GM18499 (cell line): ENCODE data around the gene LZTS3.
"Not testable (repeated sequence)": the region's sequence is repeated elsewhere in the genome, so short reads cannot be mapped to it uniquely, and the experiment has no call there.

ENCODE experiments used
- ATAC-seq: cut with Tn5 transposase; IDR thresholded peaks from one replicate; pipeline ENCODE4 v1.9.1; 2021; ENCODE audit warnings: moderate number of reproducible peaks; ENCODE audit not compliant: insufficient read depth, unreplicated experiment

The LZTS3 gene

GRCh38 chr20:3150908-3151307, 22.4 kb downstream of the LZTS3 start:
- ATAC-seq = no peak

GRCh38 chr20:3146732-3147341, 26.5 kb downstream of the LZTS3 start:
- ATAC-seq = no peak

GRCh38 chr20:3141757-3142156, 31.6 kb downstream of the LZTS3 start:
- ATAC-seq = no peak

- no peak for ATAC-seq
Measured at GRCh38 chr20:3137492-3137891, 35.9 kb downstream of the LZTS3 start.

GRCh38 chr20:3135507-3136070, 37.8 kb downstream of the LZTS3 start:
- no peak for ATAC-seq

GRCh38 chr20:3134151-3134550, 39.2 kb downstream of the LZTS3 start:
- ATAC-seq = no peak

- no peak for ATAC-seq
Measured at GRCh38 chr20:3133155-3133554, 40.2 kb downstream of the LZTS3 start.

- no peak for ATAC-seq
Measured at GRCh38 chr20:3130051-3130600, 43.2 kb downstream of the LZTS3 start.

- ATAC-seq = no peak
Measured at GRCh38 chr20:3129094-3129493, 44.3 kb downstream of the LZTS3 start.

GRCh38 chr20:3128275-3128984, 44.9 kb downstream of the LZTS3 start:
- no peak for ATAC-seq

GRCh38 chr20:3126527-3126859, 46.9 kb downstream of the LZTS3 start:
- no peak for ATAC-seq

- ATAC-seq = not testable (repeated sequence)
Measured at GRCh38 chr20:3125776-3126526, 47.4 kb downstream of the LZTS3 start.

- not testable (repeated sequence) for ATAC-seq
Measured at GRCh38 chr20:3124773-3125560, 48.4 kb downstream of the LZTS3 start.

- not testable (repeated sequence) for ATAC-seq
Measured at GRCh38 chr20:3124163-3124562, 49.2 kb downstream of the LZTS3 start.

- ATAC-seq = no peak
Measured at GRCh38 chr20:3123542-3123941, 49.8 kb downstream of the LZTS3 start.

- no peak for ATAC-seq
Measured at GRCh38 chr20:3121955-3122610, 51.3 kb downstream of the LZTS3 start.

- ATAC-seq = no peak
Measured at GRCh38 chr20:3121271-3121911, 52.0 kb downstream of the LZTS3 start.

GRCh38 chr20:3119044-3119443, 54.3 kb downstream of the LZTS3 start:
- no peak for ATAC-seq

- ATAC-seq = not testable (repeated sequence)
Measured at GRCh38 chr20:3117839-3118379, 55.4 kb downstream of the LZTS3 start.
